ENCODE measurements around the gene MED1.
A peak's percentile ranks its signal among the peaks of the same experiment; 100 is the strongest.
"Not testable (repeated sequence)": the region's sequence is repeated elsewhere in the genome, so short reads cannot be mapped to it uniquely, and the experiment has no call there.

The MED1 gene

GRCh38 chr17:39416141-39416540 lies 34.9 kb downstream of the MED1 start:
- no peak for DNase-seq (ENCODE audit: low read depth in 2 of 2)

- no peak for DNase-seq (ENCODE audit: low read depth in 2 of 2)
Observed at GRCh38 chr17:39410279-39410678, 40.8 kb downstream of the MED1 start.

GRCh38 chr17:39408360-39408759 lies 42.7 kb downstream of the MED1 start:
- no peak for DNase-seq (ENCODE audit: low read depth in 2 of 2)

DNA sequence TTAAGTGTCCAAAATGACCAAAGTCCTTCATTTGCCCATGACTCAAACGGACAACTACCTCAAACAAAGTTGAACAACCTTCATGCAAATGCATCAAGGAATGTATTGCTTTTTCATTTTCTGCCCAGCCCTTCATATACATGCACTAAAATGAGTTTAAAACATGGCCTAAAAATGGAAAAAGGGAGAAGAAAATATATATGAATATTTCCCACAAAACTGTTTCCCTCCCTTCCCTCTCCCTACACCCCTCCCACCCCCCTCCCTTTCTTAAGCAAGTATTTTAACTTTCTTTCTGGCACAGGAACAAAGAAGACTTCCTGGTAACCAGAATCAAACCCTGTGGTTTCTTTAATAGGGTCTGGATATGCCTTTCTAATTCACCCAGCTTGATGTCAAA lies 44.1 kb downstream of the MED1 start:
- no peak for DNase-seq (ENCODE audit: low read depth in 2 of 2)

DNA sequence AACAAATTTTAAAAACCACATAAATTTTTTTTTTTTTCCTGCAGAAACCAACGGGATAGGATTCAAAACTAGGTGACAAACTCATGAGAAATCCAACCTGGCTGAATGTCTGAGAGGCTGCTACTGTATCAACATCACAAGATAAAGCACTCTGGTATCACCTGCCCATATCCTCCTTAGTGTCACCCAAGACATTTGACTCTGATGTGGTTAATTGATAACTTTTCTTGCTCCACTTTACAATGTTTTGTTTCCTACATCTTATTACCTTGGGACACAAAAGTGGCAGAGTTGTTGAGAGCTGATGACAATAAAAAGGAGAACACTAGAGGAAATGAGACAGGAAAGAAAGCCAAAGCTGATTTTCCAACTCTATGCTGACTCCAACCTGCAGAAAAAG lies 45.6 kb downstream of the MED1 start:
- DNase-seq (ENCODE audit: low read depth in 2 of 2): no peak

GRCh38 chr17:39404542-39405378 lies 46.3 kb downstream of the MED1 start:
- DNase-seq (ENCODE audit: low read depth in 2 of 2): no peak

DNA sequence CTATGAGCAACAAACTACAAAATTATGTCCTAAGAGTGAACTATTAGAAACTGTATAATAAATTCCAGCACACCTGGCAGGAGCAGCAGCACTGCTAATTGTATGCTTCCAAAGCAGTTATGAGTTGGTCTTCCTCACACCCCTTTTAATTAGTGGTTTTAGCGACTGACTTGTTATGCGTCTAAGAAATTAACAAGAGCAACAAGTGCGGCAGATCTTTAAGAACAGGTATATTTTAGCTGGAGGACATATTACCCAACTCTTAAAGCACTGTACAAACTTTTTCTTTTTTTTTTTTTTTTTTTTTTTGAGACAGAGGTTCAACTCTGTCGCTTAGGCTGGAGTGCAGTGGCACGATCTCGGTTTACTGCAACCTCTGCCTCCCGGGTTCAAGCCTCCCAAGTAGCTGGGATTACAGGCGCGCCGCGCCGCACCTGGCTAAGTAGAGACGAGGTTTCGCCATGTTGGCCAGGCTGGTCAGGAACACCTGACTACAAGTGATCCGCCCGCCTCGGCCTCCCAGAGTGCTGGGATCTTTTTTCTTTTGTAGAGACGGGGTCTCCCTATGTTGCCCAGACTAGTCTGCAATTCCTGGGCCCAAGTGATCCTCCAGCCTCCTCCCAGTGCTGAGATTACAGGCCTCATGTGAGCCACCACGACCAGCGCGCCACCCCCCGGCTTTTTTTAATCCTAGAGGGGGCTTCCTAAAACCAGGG lies 48.0 kb downstream of the MED1 start:
- DNase-seq (ENCODE audit: low read depth in 2 of 2): no peak

GRCh38 chr17:39402244-39402889 lies 48.7 kb downstream of the MED1 start:
- DNase-seq (ENCODE audit: low read depth in 2 of 2): peak; percentile 69 to 74

GRCh38 chr17:39401412-39402243 lies 49.4 kb downstream of the MED1 start, which contains the start of gene FBXL20:
FBXL20 (minus strand) TSS chr17:39401626; CDS start chr17:39401402, 224 bp downstream.
- peak; percentile 83 to 89 for DNase-seq (ENCODE audit: low read depth in 2 of 2)

DNA sequence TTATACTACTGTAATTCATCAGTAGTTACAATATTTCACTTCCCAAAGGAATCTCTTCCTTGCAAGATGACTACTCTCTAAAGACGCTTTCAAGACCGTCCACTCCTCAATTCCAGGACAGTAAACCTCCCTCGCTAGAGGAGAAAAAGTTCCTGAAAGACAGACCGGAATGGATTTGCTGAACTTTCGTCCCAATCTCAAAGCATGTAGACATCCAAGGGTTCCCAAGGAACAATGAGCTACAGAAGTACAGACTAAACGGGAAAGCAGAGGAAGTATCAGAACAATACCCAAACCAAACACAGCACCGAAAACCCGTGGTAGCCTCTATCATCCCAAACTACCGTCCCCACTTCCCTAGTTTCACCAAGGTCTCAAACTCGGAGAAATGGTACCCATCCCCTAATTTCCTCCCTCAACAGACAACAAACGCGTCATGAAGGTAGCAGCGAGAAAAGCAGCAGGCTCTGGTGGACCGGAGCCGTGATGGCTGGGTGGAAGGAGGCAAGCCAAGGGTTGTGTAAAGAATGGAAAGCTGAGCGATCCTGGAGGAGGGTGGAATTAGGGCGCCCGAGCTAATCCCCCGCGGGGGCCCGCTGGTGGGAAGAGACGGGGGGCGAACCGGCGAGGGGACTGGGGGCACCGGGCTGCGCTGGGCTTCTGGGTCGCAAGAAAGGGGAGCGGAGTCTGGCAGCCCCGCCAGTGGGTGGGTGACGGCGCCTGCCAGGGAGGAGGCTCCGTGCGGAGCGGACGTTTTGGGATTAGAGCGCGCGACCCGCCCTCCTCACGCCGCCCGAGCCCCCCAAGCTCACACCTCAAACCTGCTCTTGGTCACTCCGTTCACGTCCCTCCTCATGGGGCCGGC lies 50.3 kb downstream of the MED1 start:
- no peak for DNase-seq (ENCODE audit: low read depth in 2 of 2)

DNA sequence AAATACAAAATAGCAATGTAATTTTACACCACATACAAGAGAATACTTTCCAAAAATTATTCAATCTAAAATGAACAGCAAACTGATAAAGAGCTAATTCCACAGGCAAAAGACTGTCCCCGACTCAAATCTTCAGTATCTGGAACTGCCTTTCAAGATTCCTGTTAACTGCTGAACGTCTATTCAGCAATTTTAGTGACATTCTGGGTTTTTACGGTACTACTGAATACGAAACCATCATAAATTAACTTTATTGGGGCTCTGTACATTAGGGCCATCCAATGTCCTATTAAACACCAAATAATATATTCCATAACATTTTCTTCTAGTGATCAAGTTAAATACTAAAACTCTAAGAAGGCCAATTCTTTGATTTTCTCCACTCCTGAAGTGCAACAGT lies 51.3 kb downstream of the MED1 start:
- DNase-seq (ENCODE audit: low read depth in 2 of 2): no peak

DNA sequence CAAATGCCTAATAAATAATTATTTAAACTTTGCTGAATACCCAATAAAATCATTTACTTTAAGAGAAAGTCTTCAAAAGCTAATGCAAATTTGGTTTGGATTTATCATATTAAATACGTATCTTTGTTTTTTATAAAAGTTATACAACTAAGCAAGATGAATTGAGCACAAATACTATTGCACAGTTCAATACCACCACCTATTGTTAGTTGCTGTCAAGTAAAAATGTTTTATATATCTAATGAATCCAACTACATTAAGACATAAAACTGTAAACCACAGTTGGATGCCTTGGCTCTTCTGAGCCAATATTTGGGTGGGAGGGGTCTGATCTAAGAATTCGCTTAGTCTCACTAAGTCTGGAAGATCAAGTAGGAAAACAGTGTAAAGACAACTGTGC lies 57.3 kb downstream of the MED1 start:
- no peak for DNase-seq (ENCODE audit: low read depth in 2 of 2)

- DNase-seq (ENCODE audit: low read depth in 2 of 2): no peak
Observed at GRCh38 chr17:39391448-39391847, 59.6 kb downstream of the MED1 start.

GRCh38 chr17:39385040-39385439 lies 66.0 kb downstream of the MED1 start:
- no peak for DNase-seq (ENCODE audit: low read depth in 2 of 2)

- DNase-seq (ENCODE audit: low read depth in 2 of 2): no peak
Observed at GRCh38 chr17:39380144-39380543, 70.9 kb downstream of the MED1 start.

DNA sequence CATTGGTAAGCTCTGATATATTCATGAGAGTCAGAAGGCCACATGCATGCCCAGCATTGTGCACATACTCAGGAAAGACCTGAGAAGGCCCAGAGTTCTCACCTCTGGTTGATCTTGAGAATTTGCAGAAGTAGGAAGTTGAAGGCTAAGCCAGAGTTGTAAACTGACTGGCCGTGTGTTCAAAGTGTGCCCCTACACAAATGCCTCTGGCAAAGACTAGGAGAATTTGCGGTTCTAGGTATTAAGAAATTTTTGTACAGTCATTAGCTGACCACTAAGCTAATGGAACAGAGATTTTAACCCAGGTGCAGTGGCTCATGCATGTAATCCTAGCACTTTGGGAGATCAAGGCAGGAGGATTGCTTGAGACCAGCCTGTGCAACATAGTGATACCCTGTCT lies 74.6 kb downstream of the MED1 start:
- DNase-seq (ENCODE audit: low read depth in 2 of 2): no peak

GRCh38 chr17:39367805-39368204 lies 83.3 kb downstream of the MED1 start:
- DNase-seq (ENCODE audit: low read depth in 2 of 2): not testable (repeated sequence)

GRCh38 chr17:39365872-39366271 lies 85.2 kb downstream of the MED1 start:
- DNase-seq (ENCODE audit: low read depth in 2 of 2): no peak

DNA sequence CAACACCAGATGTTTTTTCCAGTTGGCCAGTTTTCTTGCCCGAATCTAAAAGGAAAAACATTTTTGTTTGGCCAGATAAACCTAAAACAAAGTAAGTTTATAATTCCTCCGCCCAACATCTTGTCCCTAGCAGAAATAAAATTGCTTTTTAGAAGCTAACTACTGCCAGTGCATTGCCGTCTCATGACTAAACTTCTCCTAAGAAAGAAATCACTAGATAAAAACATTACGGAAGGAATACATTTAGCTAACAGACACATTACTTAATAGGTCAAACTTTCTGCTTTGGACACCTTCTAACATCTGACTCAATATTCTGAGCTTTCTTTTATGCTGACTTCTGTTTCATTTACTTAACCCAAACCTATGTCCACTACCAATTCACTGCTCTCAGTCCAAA lies 85.8 kb downstream of the MED1 start:
- no peak for DNase-seq (ENCODE audit: low read depth in 2 of 2)

DNA sequence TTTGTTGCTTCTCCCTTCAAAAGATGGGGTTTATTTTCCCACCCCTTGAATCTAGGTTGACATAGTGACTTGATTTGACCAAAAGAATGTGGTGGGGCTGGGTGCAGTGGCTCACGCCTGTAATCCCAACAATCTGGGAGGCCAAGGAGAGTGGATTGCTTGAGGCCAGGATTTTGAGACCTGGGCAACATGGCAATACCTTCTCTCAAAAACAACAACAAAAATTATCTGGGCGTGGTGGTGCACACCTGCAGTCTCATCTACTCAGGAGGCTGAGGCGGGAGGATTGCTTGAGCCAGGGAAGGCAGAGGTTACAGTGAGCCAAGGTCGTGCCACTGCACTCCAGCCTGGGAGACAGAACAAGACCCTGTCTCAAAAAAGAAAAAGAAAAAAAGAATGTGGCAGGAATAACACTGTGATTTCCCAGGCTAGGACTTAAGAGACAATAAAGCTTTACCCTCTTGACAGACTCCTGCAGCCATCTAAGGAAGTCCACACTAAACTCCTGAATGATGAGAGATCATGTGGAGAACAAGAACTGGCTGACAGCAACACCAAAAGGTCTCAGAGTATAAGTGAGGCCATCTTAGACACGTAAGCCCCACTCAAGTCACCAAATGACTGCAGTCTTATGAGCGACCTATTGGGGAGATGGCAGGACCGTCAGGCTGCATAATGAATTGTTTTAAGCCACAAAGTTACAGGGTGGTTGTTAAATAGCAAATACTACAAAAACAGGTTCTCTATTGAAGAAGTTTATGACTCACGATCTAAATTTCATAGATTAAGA lies 86.6 kb downstream of the MED1 start:
- no peak for DNase-seq (ENCODE audit: low read depth in 2 of 2)

Data from stimulated activated CD8-positive, alpha-beta memory T cell treated with anti-CD3 and anti-CD28 coated beads, Interleukin-2, amount 100 ng/mL, for 1 hour (primary cell).